ENCODE results near the gene OLFML2B.

OLFML2B gene

GRCh38 chr1:161978011-161978790 lies 45.5 kb downstream of the OLFML2B start:
- DNase-seq (ENCODE audit: low read depth in 2 of 2), result no peak

DNA sequence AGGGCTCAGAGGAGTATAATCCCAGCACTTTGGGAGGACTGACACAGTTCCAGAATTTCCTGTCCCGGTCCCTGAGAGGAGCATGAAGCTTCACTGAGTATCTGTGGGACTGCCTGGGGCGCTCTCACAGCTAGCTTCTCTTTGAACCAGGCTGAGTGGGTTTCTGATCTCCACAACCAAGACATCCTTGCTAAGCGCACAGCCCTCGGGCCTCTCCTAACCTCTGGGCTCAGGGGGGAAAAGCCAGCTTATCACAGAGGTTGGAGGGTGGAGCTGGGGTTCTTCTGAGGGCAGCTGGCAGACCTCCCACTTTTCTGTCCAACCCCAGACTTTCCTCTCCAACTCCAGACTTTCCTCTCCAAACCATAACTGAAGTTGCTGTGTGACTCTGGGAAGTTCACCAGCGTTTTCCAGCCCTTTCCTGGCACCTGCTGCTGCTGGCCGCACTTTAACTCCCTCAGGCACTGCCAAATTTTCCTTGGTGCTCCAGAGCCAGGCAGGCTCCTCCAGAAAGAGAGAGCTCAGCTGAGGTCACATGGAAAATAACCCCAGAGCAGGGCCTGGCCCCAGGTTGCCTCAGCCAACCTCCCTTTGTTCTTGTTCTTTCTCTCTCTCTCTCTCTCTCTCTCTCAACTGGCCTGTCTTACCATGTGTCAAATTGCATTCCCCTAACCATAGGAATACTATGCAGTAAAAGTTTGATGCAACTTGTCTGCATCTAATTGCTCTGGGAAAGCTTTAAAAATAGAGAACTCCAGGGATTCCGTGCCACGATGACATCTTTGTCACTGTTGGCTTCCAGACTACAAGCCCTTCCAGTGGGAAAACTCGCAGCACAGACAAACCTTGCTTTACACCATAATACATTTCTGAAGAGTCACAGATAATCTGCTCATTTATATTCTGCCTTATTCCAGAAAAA lies 49.5 kb downstream of the OLFML2B start:
- DNase-seq (ENCODE audit: low read depth in 2 of 2), result no peak

DNA sequence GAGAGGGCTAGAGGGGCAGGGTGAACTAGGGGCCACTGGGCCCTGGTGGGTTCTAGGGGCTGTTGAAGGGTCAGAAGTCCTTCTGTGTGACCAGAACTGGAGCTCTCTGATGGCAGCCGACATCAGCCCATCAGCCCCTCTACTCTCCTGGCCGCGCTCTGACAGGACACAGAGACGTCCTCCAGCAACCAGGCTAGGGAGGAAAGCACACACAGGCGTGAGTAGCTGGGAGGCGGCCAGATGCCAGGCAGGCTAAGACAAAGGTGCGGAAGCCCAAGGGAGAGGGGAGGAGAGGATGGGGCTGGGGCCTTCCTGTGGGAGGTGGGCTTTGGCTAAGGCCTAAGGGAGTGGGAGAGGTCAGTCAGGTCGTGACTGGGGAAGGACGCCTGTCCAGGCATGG lies 50.8 kb downstream of the OLFML2B start:
- no peak for DNase-seq (ENCODE audit: low read depth in 2 of 2)

DNA sequence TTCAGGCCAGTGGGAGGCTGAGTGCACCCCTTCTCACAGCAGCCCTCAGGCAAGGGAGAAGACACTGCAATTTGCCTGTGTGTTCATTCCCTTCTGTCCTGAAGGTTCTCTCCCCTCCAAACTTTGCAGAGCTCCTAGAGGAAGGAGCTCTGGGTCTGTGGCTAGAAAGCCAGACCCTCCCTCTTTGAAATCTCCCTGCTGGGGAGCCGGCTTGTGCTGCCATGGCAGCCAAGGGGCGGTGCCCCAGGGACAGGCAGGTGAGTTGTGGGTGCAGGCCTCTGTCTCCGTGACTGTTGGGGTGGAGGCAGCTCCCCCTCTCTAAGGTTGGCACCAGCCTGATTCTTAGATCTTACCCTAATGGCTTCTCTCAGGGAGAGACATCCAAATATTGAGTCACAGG lies 53.0 kb downstream of the OLFML2B start:
- DNase-seq (ENCODE audit: low read depth in 2 of 2), result no peak

DNA sequence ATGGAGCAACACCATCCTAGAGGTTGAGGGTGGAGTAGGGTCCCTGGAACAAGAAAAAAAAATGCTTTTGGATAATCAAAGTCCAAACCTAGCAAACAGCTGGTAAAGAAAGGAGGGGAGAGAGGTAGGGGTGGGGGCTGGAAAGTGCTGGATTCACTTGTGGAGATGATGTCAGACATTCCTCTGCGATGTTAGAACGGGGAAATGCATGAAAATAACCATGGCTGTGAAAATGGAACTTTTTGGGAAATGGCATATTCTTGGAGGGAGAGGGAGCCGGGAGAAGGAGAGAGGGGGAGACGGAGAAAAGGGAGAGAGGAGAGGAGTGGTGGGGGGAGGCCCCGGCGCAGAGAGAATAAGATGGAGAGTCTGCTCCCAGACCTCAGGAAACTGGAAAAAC lies 53.6 kb downstream of the OLFML2B start:
- DNase-seq (ENCODE audit: low read depth in 2 of 2), result no peak

DNA sequence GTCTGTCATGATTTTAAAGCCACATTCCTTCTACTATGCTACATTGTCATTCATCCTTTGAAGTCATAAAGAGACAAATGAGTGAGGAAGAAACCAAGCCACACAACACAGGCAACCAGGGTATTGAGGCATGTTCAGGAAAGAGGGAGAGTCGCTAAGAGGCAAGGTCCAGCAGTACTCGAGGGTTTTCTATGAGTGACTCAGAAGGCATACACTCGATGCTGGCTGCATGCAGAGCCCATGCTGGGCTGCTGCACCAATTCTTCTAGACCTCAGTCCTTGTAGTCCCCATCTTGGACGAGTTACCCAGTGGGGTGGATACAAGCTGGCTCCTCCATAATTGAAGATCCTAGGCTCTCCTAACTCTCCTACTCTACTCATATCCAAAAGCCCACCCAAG lies 57.6 kb downstream of the OLFML2B start:
- DNase-seq (ENCODE audit: low read depth in 2 of 2), result no peak

GRCh38 chr1:161962091-161962887 lies 61.4 kb downstream of the OLFML2B start:
- DNase-seq (ENCODE audit: low read depth in 2 of 2), result no peak

DNA sequence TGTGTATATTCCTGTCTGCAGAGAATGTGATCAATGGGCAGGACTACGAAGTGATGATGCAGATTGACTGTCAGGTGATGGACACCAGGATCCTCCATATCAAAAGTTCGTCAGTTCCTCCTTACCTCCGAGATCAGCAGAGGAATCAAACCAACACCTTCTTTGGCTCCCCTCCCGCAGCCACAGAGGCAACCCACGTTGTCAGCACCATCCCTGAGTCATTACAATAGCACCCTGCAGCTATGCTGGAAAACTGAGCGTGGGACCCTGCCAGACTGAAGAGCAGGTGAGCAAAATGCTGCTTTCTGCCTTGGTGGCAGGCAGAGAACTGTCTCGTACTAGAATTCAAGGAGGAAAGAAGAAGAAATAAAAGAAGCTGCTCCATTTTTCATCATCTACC lies 65.2 kb downstream of the OLFML2B start:
- DNase-seq (ENCODE audit: low read depth in 2 of 2), result no peak

GRCh38 chr1:161956930-161957329 lies 66.7 kb downstream of the OLFML2B start:
- DNase-seq (ENCODE audit: low read depth in 2 of 2), result no peak

DNA sequence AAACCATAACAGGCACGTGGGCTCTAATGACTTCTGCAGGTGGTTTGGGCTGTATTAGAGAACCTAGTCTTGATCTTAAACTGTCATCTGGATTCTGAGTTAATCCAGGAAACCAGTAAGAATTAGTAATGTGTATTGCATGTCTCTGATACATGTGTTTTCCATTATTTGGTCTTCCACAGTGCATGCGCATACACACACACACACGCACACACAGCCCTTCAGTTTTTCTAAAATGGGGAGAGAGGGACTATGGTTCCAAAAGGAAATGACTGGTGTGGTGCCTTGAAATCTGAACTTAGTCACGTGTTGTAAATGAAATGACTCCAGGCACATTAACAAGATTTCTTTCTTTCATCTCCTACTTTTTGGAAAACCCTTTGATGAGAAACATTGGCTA lies 67.6 kb downstream of the OLFML2B start:
- no peak for DNase-seq (ENCODE audit: low read depth in 2 of 2)

GRCh38 chr1:161955606-161956005 lies 68.1 kb downstream of the OLFML2B start:
- no peak for DNase-seq (ENCODE audit: low read depth in 2 of 2)

DNA sequence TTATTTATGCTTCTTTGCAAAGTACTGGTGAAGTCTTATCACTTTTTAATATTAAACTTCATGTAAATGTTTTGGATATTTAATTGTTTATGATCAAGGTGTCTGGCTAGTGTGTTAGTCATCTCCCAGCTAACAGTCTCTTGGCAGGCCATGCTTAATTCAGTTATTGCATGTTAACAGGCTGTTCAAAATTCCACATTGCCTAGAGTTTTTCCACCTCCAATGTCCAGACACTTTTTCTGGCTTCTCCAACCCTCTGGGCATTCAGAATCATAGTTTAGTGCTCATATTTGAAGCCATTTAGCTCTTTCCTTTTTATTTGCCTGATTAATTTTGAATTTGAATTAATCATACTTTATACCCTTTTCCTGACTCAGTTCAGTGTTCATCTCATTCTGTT lies 69.2 kb downstream of the OLFML2B start:
- DNase-seq (ENCODE audit: low read depth in 2 of 2), result no peak

GRCh38 chr1:161954050-161954449 lies 69.6 kb downstream of the OLFML2B start:
- no peak for DNase-seq (ENCODE audit: low read depth in 2 of 2)

DNA sequence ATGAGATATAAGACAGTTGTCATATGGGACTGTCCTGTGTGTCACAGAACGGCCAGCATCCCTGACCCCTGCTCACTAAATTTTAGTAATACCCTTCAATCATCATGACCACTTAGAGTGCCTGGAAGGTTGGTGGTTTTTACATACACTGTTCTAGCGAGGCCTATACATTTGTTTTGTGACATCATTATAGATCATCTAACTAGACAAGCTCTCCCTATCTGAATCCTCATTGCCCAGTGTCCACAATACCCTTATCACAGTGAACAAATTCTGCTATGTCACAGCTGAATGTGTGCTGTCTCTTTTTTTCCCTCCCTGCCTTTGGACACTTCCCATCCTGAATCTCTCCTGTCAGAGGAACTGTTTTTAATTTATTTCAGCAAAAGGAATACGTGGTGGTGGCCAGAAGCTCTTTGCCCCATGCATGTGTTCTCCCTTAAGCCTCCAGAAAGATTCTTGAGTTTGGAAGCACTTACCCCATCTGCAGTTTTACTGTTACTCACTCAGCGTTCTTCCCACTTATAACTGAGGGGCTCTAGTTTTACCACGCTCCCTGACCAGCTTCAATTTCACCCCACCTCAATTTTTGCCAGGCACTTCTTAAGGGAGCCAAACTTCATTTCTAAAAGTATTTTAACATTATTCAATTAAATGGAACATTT lies 70.3 kb downstream of the OLFML2B start:
- DNase-seq (ENCODE audit: low read depth in 2 of 2), result no peak

DNA sequence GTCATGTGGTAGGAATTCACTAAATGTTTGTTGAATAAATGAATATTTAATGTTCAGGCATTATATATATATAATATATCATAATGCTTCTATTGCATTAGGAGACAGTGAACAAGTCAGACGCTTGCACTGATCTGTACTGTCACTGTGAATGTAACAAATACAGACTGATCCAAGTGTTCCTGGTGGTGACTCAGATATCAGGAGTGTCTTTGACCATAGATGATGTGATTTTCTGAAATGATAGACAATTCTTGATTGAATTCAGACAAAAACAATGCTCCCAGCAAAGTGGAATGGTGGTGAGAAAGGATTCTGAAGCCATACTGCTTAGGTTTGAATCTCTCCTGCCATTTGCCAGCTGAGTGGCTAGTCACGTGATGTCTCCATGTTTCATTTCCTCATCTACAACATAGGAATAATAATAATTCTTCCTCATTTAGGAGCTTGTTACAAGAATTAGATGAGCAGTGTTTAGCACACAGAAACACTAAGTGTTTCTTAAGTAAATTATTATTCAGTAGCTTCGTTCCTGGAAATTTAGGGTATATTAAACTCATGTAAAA lies 71.0 kb downstream of the OLFML2B start:
- no peak for DNase-seq (ENCODE audit: low read depth in 2 of 2)

GRCh38 chr1:161951646-161952045 lies 72.0 kb downstream of the OLFML2B start:
- DNase-seq (ENCODE audit: low read depth in 2 of 2), result no peak

DNA sequence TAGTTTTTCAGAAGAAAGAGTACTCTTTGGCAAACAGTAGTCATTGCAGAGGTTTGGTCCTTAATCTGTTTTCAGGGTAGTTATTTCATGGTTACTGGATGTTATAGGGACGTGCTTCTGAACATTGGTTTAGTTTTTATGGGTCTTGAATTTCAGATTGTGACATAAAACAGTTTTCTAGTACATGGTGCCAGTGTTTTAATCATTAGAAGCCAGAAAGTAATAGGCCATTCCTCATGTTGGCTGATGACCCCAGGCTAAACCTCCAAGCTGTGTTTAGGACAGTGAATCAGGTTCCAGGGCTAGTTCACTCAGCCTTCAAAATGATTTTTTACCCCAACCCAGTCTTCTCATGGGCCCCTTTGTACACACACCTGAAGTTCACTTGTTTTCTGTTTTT lies 73.3 kb downstream of the OLFML2B start:
- DNase-seq (ENCODE audit: low read depth in 2 of 2), result no peak

DNA sequence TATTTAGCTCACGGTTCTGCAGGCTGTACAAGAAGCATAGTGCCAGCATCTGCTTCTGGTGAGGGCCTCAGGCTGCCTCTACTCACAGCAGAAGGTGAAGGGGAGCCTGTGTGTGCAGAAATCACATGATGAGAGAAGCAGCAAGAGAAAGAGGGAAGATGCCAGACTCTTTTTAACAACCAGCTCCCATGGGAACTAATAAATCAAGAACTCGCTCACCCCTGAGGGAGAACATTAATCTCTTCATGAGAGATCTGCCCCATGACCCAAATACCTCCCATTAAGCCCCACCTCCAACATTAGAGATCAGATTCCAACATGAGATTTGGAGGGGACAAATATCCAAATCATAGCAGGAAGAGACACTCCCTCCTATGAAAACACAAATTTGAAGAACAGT lies 74.1 kb downstream of the OLFML2B start:
- no peak for DNase-seq (ENCODE audit: low read depth in 2 of 2)

DNA sequence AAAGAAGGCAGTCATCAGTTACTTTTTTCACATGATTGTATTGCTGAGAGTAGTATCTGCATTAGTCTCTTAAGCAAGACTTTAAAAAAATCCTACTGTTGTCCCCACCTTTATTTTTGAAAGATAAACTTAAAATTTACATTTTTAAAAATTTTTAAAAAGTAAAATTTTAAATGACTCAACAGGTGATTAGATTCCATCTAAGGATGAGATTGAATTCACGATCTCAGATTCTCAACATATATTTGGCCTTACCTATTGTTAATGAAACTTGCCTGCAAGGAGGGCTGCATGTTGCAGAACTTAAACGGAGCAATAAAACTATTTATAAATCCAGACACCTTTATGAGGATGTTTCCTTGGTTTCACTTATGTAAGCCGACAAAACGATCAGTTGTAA lies 75.2 kb downstream of the OLFML2B start:
- no peak for DNase-seq (ENCODE audit: low read depth in 2 of 2)

DNA sequence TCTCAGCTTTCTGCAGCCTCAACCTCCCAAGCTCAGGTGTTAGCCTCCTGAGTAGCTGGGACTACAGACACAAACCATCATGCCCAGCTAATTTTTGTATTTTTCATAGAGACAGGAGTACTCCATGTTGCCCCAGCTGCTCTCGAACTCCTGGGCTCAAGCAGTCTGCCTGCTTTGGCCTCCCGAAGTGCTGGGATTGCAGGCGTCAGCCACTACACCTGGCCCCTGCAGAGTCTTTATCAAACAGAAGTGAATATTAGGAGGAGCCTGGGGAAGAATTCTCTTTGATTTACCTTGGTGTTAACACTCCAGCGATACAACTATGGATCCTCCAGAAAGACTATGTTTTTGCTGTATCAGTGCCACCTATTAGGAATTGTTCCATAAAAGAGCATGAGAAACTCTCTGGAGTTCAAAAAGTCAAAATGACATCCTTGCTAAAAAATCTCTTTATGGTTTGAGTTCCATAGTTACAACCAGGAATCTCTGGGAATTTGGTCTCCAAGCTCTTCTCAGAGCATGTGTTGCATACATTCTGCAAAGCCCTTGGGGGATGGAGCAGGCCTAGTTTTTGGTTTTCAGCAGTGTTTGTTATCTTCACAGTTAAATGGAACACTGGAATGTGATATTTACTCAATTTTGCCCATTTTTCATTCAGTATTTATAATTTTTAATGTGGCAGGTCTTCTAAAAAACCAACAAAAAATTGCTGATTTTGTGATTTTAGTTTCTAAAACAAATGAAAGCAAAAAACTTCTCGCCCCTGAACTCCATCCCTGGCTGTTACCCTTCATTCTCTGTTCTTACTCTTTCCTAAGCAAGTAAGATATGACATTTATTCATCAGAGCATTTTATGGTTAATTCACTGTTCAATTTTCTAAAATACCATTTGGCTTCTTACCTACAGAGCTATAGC lies 77.3 kb downstream of the OLFML2B start:
- DNase-seq (ENCODE audit: low read depth in 2 of 2), result no peak

Measured in stimulated activated CD8-positive, alpha-beta memory T cell treated with anti-CD3 and anti-CD28 coated beads, Interleukin-7, amount 100 ng/mL, for 1 hour (primary cell).